ENCODE data around the gene KIF11.
A peak's percentile ranks its signal among the peaks of the same experiment; 100 is the strongest.

The KIF11 gene

GRCh38 chr10:92688573-92688926 is 95.6 kb downstream of the KIF11 start:
- DNase-seq: no peak

- DNase-seq: peak; percentile 35
Measured at GRCh38 chr10:92688927-92689662, 96.2 kb downstream of the KIF11 start.

- DNase-seq: peak; percentile 67
Measured at GRCh38 chr10:92689663-92690210, 96.8 kb downstream of the KIF11 start, which contains the start of gene HHEX. Gene HHEX, plus strand, starts transcription at chr10:92689955. Its CDS starts 32 bp downstream, at chr10:92689987.

- peak; percentile 82 for DNase-seq
Measured at GRCh38 chr10:92690211-92690914, 97.4 kb downstream of the KIF11 start.

GRCh38 chr10:92690915-92691590 is 98.1 kb downstream of the KIF11 start:
- peak; percentile 100 for DNase-seq

- DNase-seq: peak; percentile 89
Measured at GRCh38 chr10:92691591-92692079, 98.7 kb downstream of the KIF11 start.

- DNase-seq: no peak
Measured at GRCh38 chr10:92692080-92692671, 99.2 kb downstream of the KIF11 start.

GRCh38 chr10:92692697-92693533 is 100.0 kb downstream of the KIF11 start:
- no peak for DNase-seq

GRCh38 chr10:92693534-92693893 is 100.6 kb downstream of the KIF11 start:
- DNase-seq: no peak

- DNase-seq: no peak
Measured at GRCh38 chr10:92695679-92696605, 103.0 kb downstream of the KIF11 start.

- DNase-seq: no peak
Measured at GRCh38 chr10:92696606-92697383, 103.9 kb downstream of the KIF11 start.

- peak; percentile 58 for DNase-seq
Measured at GRCh38 chr10:92697663-92698511, 105.0 kb downstream of the KIF11 start.

GRCh38 chr10:92699193-92699517 is 106.2 kb downstream of the KIF11 start:
- DNase-seq: no peak

GRCh38 chr10:92699518-92700381 is 106.8 kb downstream of the KIF11 start:
- DNase-seq: peak; percentile 21

GRCh38 chr10:92702301-92702916 is 109.5 kb downstream of the KIF11 start:
- DNase-seq: no peak
